Keratinocyte (primary cell): Measurements from ENCODE around the gene PDGFB. TPM values are rescaled to one million over a fixed set of nuclear protein-coding genes. Genes with fewer than 3 reads are reported as not detected.

Experiments
- DNase-seq: peaks from one replicate; pipeline ENCODE4 v3.0.0-alpha.2; 2011; ENCODE audit warnings: low read depth, missing footprints, low spot score
- FAIRE-seq: peaks from 2 replicates; lab custom pipeline; 2011; peaks lifted over from hg19 to GRCh38; lab: Jason Lieb, UNC
- H2AFZ ChIP-seq: 2 replicates; pipeline ENCODE4 v1.6.0; 2012; ENCODE audit warnings: low read length, control low read depth, inconsistent platforms; ENCODE audit not compliant: control insufficient read depth
- H3K27ac ChIP-seq: 2 replicates; pipeline ENCODE4 v1.5.1; 2011; ENCODE audit warnings: low read length; ENCODE audit not compliant: control insufficient read depth, insufficient read depth
- H3K27me3 ChIP-seq: 3 replicates; pipeline ENCODE4 v1.6.0; 2011; ENCODE audit warnings: low read length; ENCODE audit not compliant: control insufficient read depth, insufficient read depth; ENCODE audit errors: extremely low read depth
- H3K36me3 ChIP-seq, 2 experiments: 2 replicates in 1 of 2; 3 replicates in 1 of 2; pipeline ENCODE4 v1.5.1; 2011; ENCODE audit warnings: low read length in 2 of 2, mild to moderate bottlenecking in 1 of 2; ENCODE audit not compliant: control insufficient read depth in 2 of 2, insufficient read depth in 2 of 2; ENCODE audit errors: extremely low read depth in 1 of 2
- H3K4me1 ChIP-seq: 3 replicates; pipeline ENCODE4 v1.5.1; 2011; ENCODE audit warnings: low read length; ENCODE audit not compliant: control insufficient read depth, insufficient read depth; ENCODE audit errors: extremely low read depth
- H3K4me2 ChIP-seq: 3 replicates; pipeline ENCODE4 v1.6.0; 2011; ENCODE audit warnings: low read depth, low read length; ENCODE audit not compliant: control insufficient read depth, insufficient read depth; ENCODE audit errors: extremely low read depth
- H3K4me3 ChIP-seq, 3 experiments: fragments of 200-600 bp in 1 of 3; sonication (generic) in 1 of 3; 2 replicates in 2 of 3; 3 replicates in 1 of 3; pipeline ENCODE4 v1.5.1; 2011 to 2016; ENCODE audit warnings: low read length in 3 of 3, mild to moderate bottlenecking in 3 of 3, control low read depth in 2 of 3, inconsistent platforms in 1 of 3, low read depth in 1 of 3, mixed read lengths in 1 of 3, mixed run types in 1 of 3, moderate library complexity in 1 of 3; ENCODE audit not compliant: control insufficient read depth in 2 of 3, insufficient read depth in 2 of 3; ENCODE audit errors: extremely low read depth in 1 of 3
- H3K79me2 ChIP-seq: 2 replicates; pipeline ENCODE4 v1.6.0; 2012; ENCODE audit warnings: low read length; ENCODE audit not compliant: control insufficient read depth, insufficient read depth
- H3K9ac ChIP-seq: 3 replicates; pipeline ENCODE4 v1.6.0; 2011; ENCODE audit warnings: low read length; ENCODE audit not compliant: control insufficient read depth, insufficient read depth; ENCODE audit errors: extremely low read depth
- H3K9me1 ChIP-seq: 3 replicates; pipeline ENCODE4 v1.6.0; 2011; ENCODE audit warnings: low read length; ENCODE audit not compliant: control insufficient read depth, insufficient read depth; ENCODE audit errors: extremely low read depth
- H3K9me3 ChIP-seq: 2 replicates; pipeline ENCODE4 v1.5.1; 2012; ENCODE audit warnings: low read depth, low read length; ENCODE audit not compliant: control insufficient read depth
- H4K20me1 ChIP-seq: 3 replicates; pipeline ENCODE4 v1.6.0; 2011; ENCODE audit warnings: low read length; ENCODE audit not compliant: control insufficient read depth, insufficient read depth; ENCODE audit errors: extremely low read depth
- EZH2 ChIP-seq: IDR thresholded peaks from one replicate; pipeline ENCODE4 v1.6.1; 2012; ENCODE audit warnings: inconsistent platforms, mild to moderate bottlenecking, low read length, moderate library complexity
- dilution Hi-C: fragments of 300-500 bp; cut with MboI; formaldehyde crosslinking; loops from one replicate; pipeline ENCODE4 v1.7.0; 2020; ENCODE audit warnings: low sequenced_read_pairs; ENCODE audit not compliant: extremely low pct_ligation_motif_present
- polyA plus RNA-seq, 5 experiments: library from polyadenylated mRNA; depleted of rRNA in 3 of 5; stranded (reverse) in 3 of 5; stranded (forward) in 1 of 5; unstranded in 1 of 5; fragments of >200 nt; gene quantifications; 1 replicate in 1 of 5; 2 replicates in 3 of 5; 3 replicates in 1 of 5; pipeline versions ENCODE4 v1.2.1 to v1.2.3, GENCODE V29; 2011 to 2012; ENCODE audit warnings: missing spikeins in 2 of 5, low read depth in 1 of 5, low replicate concordance in 1 of 5
- TF ChIP-seq, protein P1 (sequence below), 3 experiments: IDR thresholded peaks in 1 of 3; conservative IDR thresholded peaks in 1 of 3; optimal IDR thresholded peaks in 1 of 3; 2 replicates in 2 of 3; 3 replicates in 1 of 3; pipeline versions ENCODE3 to v1.5.1; 2011; ENCODE audit warnings: low read length in 3 of 3, mild to moderate bottlenecking in 3 of 3, moderate library complexity in 2 of 3, control low read depth in 1 of 3, inconsistent platforms in 1 of 3; ENCODE audit not compliant: insufficient read depth in 2 of 3; ENCODE audit errors: extremely low read depth in 1 of 3

The PDGFB gene
- polyA plus RNA-seq, 1 donor (not counting 4 experiments of a cell fraction or from before 2014, with no cell fraction given): 6.0 TPM

DNA sequence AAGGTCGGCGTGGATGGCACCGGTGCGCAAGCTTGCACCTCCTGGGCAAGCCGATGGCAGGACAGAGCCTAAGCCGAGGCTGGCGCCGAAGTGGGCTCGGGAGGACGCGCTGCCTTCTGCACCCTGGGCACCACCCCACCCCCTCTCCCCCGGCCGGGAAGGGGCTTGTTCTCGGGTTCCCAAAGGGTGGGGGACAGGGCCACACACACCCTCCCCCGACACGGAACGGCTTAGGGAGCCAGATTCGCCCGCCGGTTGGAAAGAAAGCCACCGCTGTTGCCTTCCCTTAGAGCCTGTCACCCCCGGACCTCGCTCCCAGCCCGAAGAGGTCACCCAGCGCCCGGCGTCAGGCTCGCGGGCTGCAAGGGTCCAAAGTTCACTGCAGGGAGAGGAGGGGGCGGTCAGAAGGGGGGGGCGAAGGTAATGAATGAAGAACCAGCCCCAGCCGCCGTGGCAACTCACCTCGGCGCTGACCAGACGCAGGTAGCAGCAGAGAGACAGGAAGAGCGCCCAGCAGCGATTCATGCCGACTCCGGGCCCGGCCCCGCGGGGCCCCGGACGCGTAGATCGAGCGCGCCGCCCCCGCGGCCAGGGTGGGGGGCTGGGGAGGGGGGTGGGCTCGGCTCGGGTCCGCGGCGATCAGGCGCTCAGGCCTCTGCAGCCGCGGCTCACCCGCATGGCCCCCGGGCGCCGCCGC lies 1.2 kb downstream of the PDGFB start:
- no peaks in the 10 kb centered on the region for H3K9me3 ChIP-seq
- no peaks in the 10 kb centered on the region for H4K20me1 ChIP-seq
- no peak for FAIRE-seq
- H3K9ac ChIP-seq: peak overlapping the region; percentile 76
- H3K27me3 ChIP-seq: peaks cover 3% of the 10 kb centered on the region
- H3K4me2 ChIP-seq: peak overlapping the region; percentile 84
- no peaks in the 10 kb centered on the region for H3K36me3 ChIP-seq
- dilution Hi-C loops: no loop called here
- TF ChIP-seq, protein P1, sequence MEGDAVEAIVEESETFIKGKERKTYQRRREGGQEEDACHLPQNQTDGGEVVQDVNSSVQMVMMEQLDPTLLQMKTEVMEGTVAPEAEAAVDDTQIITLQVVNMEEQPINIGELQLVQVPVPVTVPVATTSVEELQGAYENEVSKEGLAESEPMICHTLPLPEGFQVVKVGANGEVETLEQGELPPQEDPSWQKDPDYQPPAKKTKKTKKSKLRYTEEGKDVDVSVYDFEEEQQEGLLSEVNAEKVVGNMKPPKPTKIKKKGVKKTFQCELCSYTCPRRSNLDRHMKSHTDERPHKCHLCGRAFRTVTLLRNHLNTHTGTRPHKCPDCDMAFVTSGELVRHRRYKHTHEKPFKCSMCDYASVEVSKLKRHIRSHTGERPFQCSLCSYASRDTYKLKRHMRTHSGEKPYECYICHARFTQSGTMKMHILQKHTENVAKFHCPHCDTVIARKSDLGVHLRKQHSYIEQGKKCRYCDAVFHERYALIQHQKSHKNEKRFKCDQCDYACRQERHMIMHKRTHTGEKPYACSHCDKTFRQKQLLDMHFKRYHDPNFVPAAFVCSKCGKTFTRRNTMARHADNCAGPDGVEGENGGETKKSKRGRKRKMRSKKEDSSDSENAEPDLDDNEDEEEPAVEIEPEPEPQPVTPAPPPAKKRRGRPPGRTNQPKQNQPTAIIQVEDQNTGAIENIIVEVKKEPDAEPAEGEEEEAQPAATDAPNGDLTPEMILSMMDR (optimal IDR thresholded peaks at IDR 0.05 in 1 of 3, IDR thresholded peaks at IDR 0.05 in 1 of 3, conservative IDR thresholded peaks at IDR 0.05 in 1 of 3; ENCODE audit: extremely low read depth in 1 of 3, insufficient read depth in 2 of 3, low read length in 3 of 3): no peak
- no peak for TF ChIP-seq EZH2
- H3K79me2 ChIP-seq: peaks cover 20% of the 10 kb centered on the region
- H3K4me1 ChIP-seq: peaks cover 29% of the 10 kb centered on the region
- H3K9me1 ChIP-seq: no peaks in the 10 kb centered on the region
- peak overlapping the region; percentile 43 for H2AFZ ChIP-seq
- peak overlapping the region; percentile 58 for H3K27ac ChIP-seq
- DNase-seq: no peak
- H3K4me3 ChIP-seq: peak overlapping the region; percentile 64 to 87 (median 78)

DNA sequence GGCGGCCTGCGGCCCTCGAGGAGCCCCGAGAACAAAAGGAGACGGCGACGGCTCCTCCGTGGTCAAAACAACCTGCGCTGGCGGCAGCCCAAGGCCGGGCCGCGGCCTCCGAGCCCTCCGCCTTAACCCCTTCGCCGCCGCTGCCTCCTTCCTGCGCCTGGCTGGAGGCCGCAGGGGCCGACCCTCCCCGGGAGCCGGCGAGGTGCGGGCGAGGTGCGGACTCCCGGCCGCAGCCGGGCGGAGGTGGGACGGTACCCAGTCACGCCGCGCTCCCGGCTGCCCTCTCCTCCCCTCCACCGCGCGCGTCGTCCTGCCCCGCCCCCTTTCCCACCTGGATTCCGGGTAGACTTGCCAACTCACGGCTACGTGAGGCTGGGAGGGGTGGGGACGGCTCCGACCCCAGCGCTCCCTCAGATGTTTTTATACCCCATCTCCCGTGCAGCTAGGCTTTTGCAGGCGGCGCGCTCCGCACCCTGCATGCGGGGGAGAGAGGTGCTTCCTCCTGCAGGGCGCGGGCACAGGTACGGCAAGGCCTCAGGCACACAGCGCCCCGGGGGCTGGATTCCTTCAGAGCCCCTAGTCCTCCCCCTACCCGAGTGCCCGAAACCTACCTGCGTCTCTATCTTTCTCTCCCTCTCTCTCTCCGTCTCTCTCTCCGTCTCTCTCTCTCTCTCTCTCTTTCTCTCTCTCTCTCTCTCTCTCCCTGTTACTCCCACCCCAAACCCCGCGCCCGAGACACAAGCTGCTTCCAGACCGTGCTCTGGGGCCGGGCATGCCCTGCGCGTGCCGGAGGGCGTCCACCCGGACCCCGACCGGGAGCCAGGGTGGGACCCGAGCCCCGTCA lies 2.0 kb downstream of the PDGFB start:
- DNase-seq: no peak
- H3K79me2 ChIP-seq: peaks cover 22% of the 10 kb centered on the region
- H3K4me2 ChIP-seq: peak overlapping the region; percentile 72
- no peak for FAIRE-seq
- H3K4me1 ChIP-seq: peaks cover 35% of the 10 kb centered on the region
- H3K27ac ChIP-seq: peak overlapping the region; percentile 58
- H3K9me3 ChIP-seq: no peaks in the 10 kb centered on the region
- H3K27me3 ChIP-seq: peaks cover 3% of the 10 kb centered on the region
- H4K20me1 ChIP-seq: no peaks in the 10 kb centered on the region
- H3K9me1 ChIP-seq: no peaks in the 10 kb centered on the region
- H3K9ac ChIP-seq: peak overlapping the region; percentile 76
- peak overlapping the region; percentile 64 to 87 (median 78) for H3K4me3 ChIP-seq
- H2AFZ ChIP-seq: peak overlapping the region; percentile 43
- no peak for TF ChIP-seq EZH2
- TF ChIP-seq, protein P1 (optimal IDR thresholded peaks at IDR 0.05 in 1 of 3, IDR thresholded peaks at IDR 0.05 in 1 of 3, conservative IDR thresholded peaks at IDR 0.05 in 1 of 3; ENCODE audit: extremely low read depth in 1 of 3, insufficient read depth in 2 of 3, low read length in 3 of 3): no peak
- dilution Hi-C loops: no loop called here
- H3K36me3 ChIP-seq: no peaks in the 10 kb centered on the region
